Activated CD4-positive, alpha-beta T cell treated with anti-CD3 and anti-CD28 coated beads, Interleukin-10, Interleukin-2, amounts not matched to agents 100 ng/mL and 50 ng/mL, durations not matched to agents 16 hours and 8 hours (primary cell): ENCODE results near the gene TMEM242.
A peak's percentile ranks its signal among the peaks of the same experiment; 100 is the strongest.
"Not testable (repeated sequence)": the region's sequence is repeated elsewhere in the genome, so short reads cannot be mapped to it uniquely, and the experiment has no call there.

Source experiments
- DNase-seq: peaks from one replicate; pipeline ENCODE4 v3.0.0-alpha.2; 2020

Gene TMEM242

DNA sequence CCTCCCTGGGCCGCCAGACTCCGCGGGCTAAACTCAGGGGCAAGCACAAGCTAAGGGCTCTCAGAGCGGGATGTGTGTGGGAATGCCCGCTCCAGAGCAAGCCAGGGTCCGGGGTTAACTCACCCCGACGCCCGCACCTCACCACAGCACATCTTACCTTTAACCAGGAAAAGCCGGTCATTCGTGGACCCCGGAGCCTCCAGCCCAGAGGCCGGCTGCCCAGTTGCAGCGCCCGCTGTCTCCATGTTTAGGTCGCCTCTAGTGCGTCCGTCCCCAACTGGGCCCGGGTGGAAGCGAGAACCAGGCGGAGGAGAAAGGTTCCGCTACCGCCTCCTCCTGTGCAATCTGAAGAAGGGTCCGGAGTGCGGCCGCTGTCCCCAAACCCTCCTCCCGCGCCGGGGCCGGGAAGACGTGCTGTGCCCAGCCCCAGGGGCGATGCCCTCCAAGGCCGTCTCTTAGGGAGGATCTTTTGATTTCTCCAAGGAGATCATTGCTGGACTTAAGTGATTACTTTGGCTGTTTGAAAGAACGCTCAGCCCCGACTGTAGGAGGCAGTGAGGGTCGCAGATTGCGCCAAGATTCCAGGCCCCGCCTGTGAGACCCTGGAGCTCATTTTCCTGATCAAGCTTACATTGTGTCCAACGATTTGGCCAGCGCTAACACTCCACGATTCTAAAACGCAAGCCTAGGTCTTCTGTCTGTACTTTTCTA lies at the start of gene TMEM242:
TMEM242 (minus strand) TSS at position 265 of the 711 bp plus-strand sequence; CDS start at position 245, 20 bp downstream.
- DNase-seq, result peak; percentile 94

GRCh38 chr6:157372501-157373280 lies 49.4 kb upstream of the TMEM242 start:
- DNase-seq, result no peak

- DNase-seq, result no peak
Measured at GRCh38 chr6:157370755-157371154, 47.4 kb upstream of the TMEM242 start.

- no peak for DNase-seq
Measured at GRCh38 chr6:157368359-157369049, 45.2 kb upstream of the TMEM242 start.

DNA sequence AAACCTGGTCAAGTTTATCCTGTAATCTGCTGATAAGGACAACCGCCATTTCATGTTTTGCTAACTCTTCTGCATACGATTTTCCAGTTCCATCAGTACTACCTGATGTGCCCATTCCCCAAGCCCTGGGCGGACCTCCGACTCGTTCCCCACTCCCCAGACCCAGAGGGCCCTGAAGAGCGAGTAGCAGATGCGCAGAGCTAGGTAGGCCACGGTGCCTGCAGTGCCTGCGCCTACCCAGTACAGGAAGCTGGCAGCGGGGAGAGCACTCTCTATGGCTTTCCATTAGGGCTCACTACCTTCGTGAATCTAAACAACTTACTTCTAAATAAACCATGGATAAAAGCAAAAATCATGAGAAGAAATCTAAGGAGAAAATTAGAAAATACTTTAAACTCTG lies 43.3 kb upstream of the TMEM242 start:
- DNase-seq, result no peak

GRCh38 chr6:157364705-157365104 lies 41.4 kb upstream of the TMEM242 start:
- DNase-seq, result no peak

DNA sequence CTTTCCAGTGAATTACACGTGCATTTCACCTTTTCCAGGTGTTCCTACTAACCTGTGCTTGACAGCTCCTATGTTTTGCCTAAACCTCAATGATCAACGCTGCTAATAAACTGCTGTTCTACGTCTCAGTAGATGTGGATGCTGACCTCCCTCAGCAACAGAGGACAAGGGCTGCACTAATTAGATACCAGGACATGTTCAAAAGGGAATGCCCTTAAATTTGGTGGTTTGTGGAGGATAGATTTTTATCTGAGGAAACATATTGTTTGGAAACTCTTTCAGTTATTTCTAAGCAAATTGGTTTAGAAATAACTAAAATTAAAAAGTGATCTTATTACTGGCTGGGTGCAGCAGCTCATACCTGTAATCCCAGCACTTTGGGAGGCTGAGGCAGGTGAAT lies 38.6 kb upstream of the TMEM242 start:
- DNase-seq, result no peak

DNA sequence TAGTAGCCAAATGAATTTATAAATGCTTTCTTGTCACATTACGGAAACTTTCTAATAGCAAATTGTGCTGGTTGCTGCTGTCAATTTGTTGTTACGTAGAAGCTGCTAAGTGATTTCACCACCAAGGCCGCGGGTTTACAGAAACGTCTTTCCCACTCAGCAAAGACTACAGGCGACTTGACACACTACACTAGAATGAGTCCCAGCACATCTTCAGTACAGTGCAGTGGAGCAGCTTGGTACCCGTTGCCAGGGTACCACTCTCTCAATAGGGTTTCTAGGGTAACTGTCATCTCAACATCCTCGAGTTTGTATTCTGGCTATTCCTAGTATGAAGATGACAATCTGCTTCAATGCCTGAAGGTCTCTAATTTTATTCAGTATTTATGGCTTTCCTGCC lies 35.0 kb upstream of the TMEM242 start:
- DNase-seq, result no peak

DNA sequence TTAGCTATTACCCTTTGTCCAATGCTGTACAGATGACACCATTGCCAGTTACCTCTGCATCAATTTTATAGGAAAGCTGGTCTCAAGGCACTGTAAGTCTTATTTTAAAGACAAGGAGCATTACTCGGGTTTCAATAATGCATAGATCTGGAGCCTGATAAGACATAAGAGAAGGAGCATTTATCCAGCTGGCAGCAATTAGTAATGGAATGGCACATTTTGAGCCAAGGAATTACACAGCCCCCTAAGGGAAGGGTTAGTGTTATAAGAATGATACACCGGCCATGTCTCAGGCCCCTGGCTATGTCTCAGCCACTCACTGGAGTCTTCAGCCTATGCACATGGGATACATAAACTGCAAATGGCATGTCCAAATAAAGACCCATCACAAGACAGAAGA lies 23.1 kb upstream of the TMEM242 start:
- DNase-seq, result no peak

GRCh38 chr6:157343732-157344131 lies 20.4 kb upstream of the TMEM242 start:
- no peak for DNase-seq

- no peak for DNase-seq
Measured at GRCh38 chr6:157339432-157339831, 16.1 kb upstream of the TMEM242 start.

DNA sequence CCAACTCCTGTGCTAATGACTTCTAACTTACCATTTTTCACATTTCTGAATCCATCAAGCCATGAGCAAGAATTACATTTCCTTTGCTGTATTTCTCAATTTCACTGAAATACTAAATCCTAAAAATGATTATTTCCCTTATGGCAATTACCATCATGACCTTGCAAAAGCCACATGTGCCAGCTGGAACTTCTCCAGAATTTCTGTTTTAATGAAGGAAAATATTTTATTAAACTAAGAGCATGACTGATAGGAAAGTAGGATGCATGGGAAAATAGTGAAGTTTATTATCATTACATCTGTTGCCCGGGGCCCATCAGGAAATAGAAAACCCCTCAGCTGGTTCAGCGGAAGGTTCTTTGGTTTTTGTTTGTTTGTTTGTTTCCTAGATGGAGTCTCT lies 14.4 kb upstream of the TMEM242 start:
- no peak for DNase-seq

DNA sequence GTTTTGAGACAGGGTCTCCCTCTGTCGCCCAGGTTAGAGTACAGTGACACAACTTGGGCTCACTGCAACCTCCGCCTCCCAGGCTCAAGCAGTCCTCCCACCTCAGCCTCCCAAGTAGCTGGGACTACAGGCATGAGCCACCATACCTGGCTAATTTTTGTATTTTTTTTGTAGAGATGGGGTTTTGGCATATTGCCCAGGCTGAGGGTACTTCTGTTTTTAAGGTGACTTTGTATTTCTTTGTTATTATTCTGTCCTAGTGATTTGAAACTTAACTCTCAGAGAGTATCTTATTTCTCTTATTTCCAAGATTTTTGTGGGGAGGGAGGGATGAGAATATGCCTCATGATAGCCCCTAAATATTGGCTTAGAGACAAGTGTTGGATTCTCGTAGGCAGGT lies 14.0 kb upstream of the TMEM242 start:
- not testable (repeated sequence) for DNase-seq

GRCh38 chr6:157335829-157336228 lies 12.5 kb upstream of the TMEM242 start:
- DNase-seq, result no peak

GRCh38 chr6:157333956-157334355 lies 10.6 kb upstream of the TMEM242 start:
- DNase-seq, result no peak

DNA sequence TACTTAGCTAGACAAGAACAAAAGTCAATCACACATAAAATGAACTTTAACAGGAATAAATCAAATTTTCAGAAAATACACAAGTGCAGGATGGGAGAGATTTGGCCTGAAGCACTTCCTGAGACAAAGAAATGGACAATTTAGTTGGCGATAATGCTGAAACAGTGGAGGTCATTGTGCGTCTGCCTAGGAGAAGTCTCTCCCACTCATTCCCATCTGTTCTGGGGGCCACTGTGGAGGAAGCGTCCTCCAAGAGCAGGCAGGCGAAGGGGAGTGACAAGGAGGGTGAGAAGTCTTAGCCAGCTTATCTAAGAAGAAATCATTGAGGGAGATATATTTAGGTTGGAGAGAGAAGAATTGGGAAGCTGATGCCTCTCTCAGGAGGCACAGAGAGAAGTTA lies 10.2 kb upstream of the TMEM242 start:
- DNase-seq, result no peak

DNA sequence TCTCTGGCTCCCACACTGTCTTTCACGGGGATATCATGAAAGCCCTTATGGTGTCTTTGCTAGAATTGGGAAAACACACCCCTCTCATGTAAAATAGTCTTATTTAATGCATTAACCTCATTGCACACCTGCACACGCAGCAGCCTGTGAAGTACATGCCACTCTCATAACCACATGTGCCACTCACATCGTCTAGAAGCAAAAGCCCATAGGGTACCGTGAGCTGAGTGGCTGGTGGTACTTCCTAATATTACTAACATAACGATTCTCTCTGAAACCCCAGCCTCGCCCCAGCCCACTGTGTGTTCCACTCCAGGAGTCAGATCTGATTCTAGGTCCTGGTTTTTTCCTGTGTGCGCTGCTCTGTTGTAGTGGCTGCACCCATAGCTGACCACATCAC lies 9.5 kb upstream of the TMEM242 start:
- no peak for DNase-seq

- DNase-seq, result no peak
Measured at GRCh38 chr6:157330831-157331230, 7.5 kb upstream of the TMEM242 start.

GRCh38 chr6:157329829-157330228 lies 6.5 kb upstream of the TMEM242 start:
- DNase-seq, result no peak

DNA sequence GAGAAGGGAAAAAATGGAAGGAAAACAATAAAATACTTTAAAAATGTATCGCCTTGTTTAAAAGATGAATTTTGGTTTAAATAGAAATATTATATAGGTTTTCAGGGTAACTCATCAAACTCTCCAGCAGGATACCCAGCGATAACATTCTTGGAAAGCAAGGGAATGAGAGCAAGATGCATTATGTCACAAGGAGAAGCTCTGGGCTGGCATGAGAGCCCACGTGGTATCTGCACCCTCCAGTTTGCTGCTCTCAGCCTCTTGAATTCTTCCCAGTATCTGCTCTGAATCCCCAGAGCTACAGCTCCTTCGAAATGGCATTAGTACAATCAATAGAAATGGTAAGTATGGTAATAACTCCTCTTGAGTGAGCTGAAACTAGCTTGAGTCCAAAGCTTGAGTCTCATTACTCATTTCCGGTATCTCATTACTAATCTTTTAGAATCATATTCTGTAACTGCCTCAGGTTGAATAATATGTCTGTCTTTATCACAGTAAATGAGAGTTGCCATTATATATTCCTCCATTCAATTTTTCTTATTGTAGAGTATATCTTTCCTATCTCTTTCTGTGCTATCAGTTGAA lies 4.9 kb upstream of the TMEM242 start:
- DNase-seq, result peak; percentile 34

DNA sequence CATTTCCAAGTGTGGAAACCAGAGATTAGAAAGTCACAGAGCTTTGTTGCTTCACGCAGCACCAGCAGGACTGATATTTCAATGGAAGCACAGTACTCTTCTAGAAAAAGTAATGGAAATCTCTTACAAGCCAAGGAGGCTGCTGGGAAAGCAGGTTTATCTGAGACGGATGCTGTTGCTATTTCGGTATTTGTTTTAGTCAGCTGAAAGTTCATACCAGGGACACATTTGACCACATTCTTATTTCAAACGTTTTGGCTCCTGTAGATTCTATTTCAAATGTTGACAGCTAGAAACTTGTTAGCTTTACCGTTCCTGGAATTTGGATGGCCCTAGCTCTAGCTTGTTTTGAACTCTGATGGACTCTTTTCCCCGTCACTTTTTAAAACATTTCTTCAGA lies 3.7 kb upstream of the TMEM242 start:
- peak; percentile 45 for DNase-seq

DNA sequence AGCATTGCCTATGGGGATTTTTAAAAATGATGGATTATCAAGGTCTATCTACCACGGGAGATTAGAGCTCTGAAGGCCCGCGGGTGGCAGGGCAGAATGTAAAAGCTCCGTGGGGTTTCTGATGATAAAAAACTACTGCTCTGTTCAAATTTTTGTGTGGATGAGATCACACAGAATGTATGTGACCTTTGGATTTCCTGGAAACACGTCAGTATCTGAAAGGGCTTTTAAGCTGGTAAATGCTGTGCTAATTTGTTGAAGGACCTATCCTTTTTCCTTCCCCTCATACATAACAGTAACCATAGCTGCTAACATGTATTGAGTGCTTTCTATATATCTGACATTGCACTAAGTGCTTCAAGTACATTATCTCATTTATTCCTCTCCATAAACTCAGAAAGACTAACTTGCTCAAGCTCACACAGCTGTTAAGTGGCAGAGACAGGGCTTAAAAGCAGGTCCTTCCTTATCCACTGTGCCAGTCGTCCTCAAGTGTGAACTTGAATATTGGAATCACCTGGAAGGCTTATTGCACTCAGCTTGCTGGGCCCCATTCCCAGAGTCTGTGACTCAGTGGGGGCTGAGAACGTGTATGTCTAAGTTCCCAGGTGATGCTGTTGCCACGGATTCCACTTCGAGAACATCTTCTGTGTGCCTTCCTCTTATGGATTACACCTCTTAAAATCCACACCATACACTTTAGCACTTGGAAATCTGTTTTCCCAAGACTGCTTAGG lies 1.9 kb upstream of the TMEM242 start:
- DNase-seq, result no peak

DNA sequence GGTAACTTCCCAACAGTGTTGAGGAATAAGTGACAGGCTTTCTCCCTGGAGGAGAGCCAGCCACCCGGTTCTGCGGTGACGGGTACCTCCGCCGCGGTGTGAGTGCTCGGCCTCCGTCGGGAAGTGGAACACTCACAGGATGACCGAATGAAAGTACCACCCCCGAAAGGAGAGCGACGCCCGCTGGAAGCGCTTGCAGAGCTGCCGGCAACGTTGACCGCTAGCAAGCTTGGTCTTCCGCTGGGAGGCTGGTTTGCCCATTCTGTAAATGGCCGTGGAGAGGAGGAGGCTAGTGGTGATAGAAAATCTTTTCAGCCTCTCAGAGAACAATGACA lies 614 bp upstream of the TMEM242 start:
- peak; percentile 49 for DNase-seq
